ENCODE measurements around the gene C9orf72. TPM values are rescaled to one million over a fixed set of nuclear protein-coding genes. Genes with fewer than 3 reads are reported as not detected.

Gene C9orf72
- total RNA-seq, 1 experiment from 2014 or later: 5.9 TPM

- ChIA-PET POLR2A (ENCODE audit: low non-redundant PET) (no interaction called here), CTCF (no interaction called here)
- H3K9me3 ChIP-seq (ENCODE audit: low read depth, low read length, poor library complexity, severe bottlenecking): no peaks in the 10 kb centered on the region
- H3K4me1 ChIP-seq (ENCODE audit: insufficient read depth, low read length, poor library complexity, severe bottlenecking): no peaks in the 10 kb centered on the region
- intact Hi-C loops (cut with micrococcal nuclease; ENCODE audit: unreplicated experiment): no loop called here
- no peak for TF ChIP-seq EZH2 (IDR thresholded peaks at IDR 0.05; ENCODE audit: borderline replicate concordance, low read depth, low read length, poor library complexity, severe bottlenecking)
- no peak for TF ChIP-seq CTCF (conservative IDR thresholded peaks at IDR 0.05; ENCODE audit: low read depth, low read length)
- DNase-seq (ENCODE audit: low spot score): no peak
- no TSS peak for BruUV-seq (replicated peaks)
- H3K4me3 ChIP-seq (ENCODE audit: low read depth, low read length, poor library complexity, severe bottlenecking): no peak overlapping the region
- no peaks in the 10 kb centered on the region for H3K36me3 ChIP-seq (ENCODE audit: insufficient read depth, low read length, poor library complexity, severe bottlenecking)
- H3K27ac ChIP-seq (ENCODE audit: low read depth, low read length, poor library complexity, severe bottlenecking): no peak overlapping the region
- H3K27me3 ChIP-seq (replicated peaks; ENCODE audit: insufficient read depth, low read depth, low read length, poor library complexity): no peaks in the 10 kb centered on the region
Observed at GRCh38 chr9:27510780-27511179, 62.5 kb downstream of the C9orf72 start.

DNA sequence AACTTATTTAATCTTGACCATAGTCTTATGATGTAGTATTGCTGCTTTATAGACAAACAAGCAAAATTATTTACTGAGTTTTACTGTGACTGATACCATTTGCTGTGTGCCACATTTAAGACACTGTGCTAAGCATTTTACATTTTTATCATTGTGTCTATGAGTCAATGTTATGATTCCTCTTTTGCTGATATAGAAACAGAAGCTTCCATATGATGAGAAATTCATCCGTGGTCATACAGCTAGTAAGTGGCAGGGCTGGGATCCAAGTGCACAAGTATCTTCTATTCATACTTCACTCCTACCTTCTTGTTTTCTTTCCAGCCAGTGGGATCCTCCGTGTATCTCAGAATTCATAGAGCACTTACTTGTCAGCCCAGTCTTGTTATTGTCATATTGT, 66.3 kb downstream of the C9orf72 start:
- H3K27me3 ChIP-seq (replicated peaks; ENCODE audit: insufficient read depth, low read depth, low read length, poor library complexity): no peaks in the 10 kb centered on the region
- intact Hi-C loops (cut with micrococcal nuclease; ENCODE audit: unreplicated experiment): no loop called here
- H3K4me1 ChIP-seq (ENCODE audit: insufficient read depth, low read length, poor library complexity, severe bottlenecking): no peaks in the 10 kb centered on the region
- ChIA-PET CTCF (no interaction called here), POLR2A (ENCODE audit: low non-redundant PET) (no interaction called here)
- BruUV-seq (replicated peaks): no TSS peak
- no peak overlapping the region for H3K27ac ChIP-seq (ENCODE audit: low read depth, low read length, poor library complexity, severe bottlenecking)
- no peaks in the 10 kb centered on the region for H3K9me3 ChIP-seq (ENCODE audit: low read depth, low read length, poor library complexity, severe bottlenecking)
- H3K4me3 ChIP-seq (ENCODE audit: low read depth, low read length, poor library complexity, severe bottlenecking): no peak overlapping the region
- H3K36me3 ChIP-seq (ENCODE audit: insufficient read depth, low read length, poor library complexity, severe bottlenecking): no peaks in the 10 kb centered on the region
- TF ChIP-seq EZH2 (IDR thresholded peaks at IDR 0.05; ENCODE audit: borderline replicate concordance, low read depth, low read length, poor library complexity, severe bottlenecking) (no peak), CTCF (conservative IDR thresholded peaks at IDR 0.05; ENCODE audit: low read depth, low read length) (no peak)
- no peak for DNase-seq (ENCODE audit: low spot score)

- Histone ChIP-seq H3K27ac (ENCODE audit: low read depth, low read length, poor library complexity, severe bottlenecking) (no peak overlapping the region), H3K4me3 (ENCODE audit: low read depth, low read length, poor library complexity, severe bottlenecking) (no peak overlapping the region), H3K4me1 (ENCODE audit: insufficient read depth, low read length, poor library complexity, severe bottlenecking) (no peaks in the 10 kb centered on the region), H3K9me3 (ENCODE audit: low read depth, low read length, poor library complexity, severe bottlenecking) (no peaks in the 10 kb centered on the region), H3K27me3 (replicated peaks; ENCODE audit: insufficient read depth, low read depth, low read length, poor library complexity) (no peaks in the 10 kb centered on the region), H3K36me3 (ENCODE audit: insufficient read depth, low read length, poor library complexity, severe bottlenecking) (no peaks in the 10 kb centered on the region)
- ChIA-PET POLR2A (ENCODE audit: low non-redundant PET) (no interaction called here), CTCF (no interaction called here)
- TF ChIP-seq EZH2 (IDR thresholded peaks at IDR 0.05; ENCODE audit: borderline replicate concordance, low read depth, low read length, poor library complexity, severe bottlenecking) (no peak), CTCF (conservative IDR thresholded peaks at IDR 0.05; ENCODE audit: low read depth, low read length) (no peak)
- no TSS peak for BruUV-seq (replicated peaks)
- intact Hi-C loops (cut with micrococcal nuclease; ENCODE audit: unreplicated experiment): no loop called here
- no peak for DNase-seq (ENCODE audit: low spot score)
Observed at GRCh38 chr9:27505744-27506161, 67.5 kb downstream of the C9orf72 start.

Data from A673 (cell line).